SK-N-MC (cell line): ENCODE results near the gene CDH15.

Experiments
- DNase-seq: peaks from one replicate; pipeline ENCODE4 v3.0.0-alpha.2; 2011; ENCODE audit warnings: low read depth, low spot score
- H3K27ac ChIP-seq: fragments of 200-600 bp; sonication (generic); 2 replicates; pipeline ENCODE4 v1.5.1; 2016; ENCODE audit warnings: mixed run types
- H3K36me3 ChIP-seq: fragments of 200-600 bp; sonication (generic); 2 replicates; pipeline ENCODE4 v1.6.1; 2017; ENCODE audit warnings: antibody characterized with exemption, low read length, mixed read lengths; ENCODE audit not compliant: insufficient read depth
- H3K4me3 ChIP-seq: fragments of 200-600 bp; sonication (generic); 2 replicates; pipeline ENCODE4 v1.5.1; 2016
- H3K9ac ChIP-seq: fragments of 200-600 bp; sonication (generic); 2 replicates; pipeline ENCODE4 v1.8.0; 2017; ENCODE audit warnings: mixed run types, mixed read lengths; ENCODE audit not compliant: insufficient read length
- H3K9me3 ChIP-seq: fragments of 200-600 bp; sonication (generic); 2 replicates; pipeline ENCODE4 v1.6.1; 2017; ENCODE audit warnings: low read depth, mild to moderate bottlenecking, antibody characterized with exemption, low read length, moderate library complexity, mixed read lengths
- EZH2 ChIP-seq: fragments of 200-600 bp; sonication (generic); IDR thresholded peaks from one replicate; pipeline ENCODE4 v1.6.1; 2017; ENCODE audit warnings: antibody characterized with exemption
- FOXP2 ChIP-seq: optimal IDR thresholded peaks from 2 replicates; pipeline ENCODE3; 2011; ENCODE audit warnings: mild to moderate bottlenecking, moderate library complexity; ENCODE audit not compliant: insufficient read depth; ENCODE audit errors: extremely low read length, control extremely low read depth
- POLR2AphosphoS5 ChIP-seq: IDR thresholded peaks from 2 replicates; pipeline ENCODE4 v1.6.1; 2012; ENCODE audit warnings: mild to moderate bottlenecking, low read depth, low read length, borderline replicate concordance

The CDH15 gene

GRCh38 chr16:89210165-89210903 is 38.8 kb downstream of the CDH15 start:
- H3K9ac ChIP-seq: no peak overlapping the region
- DNase-seq: no peak
- H3K9me3 ChIP-seq: no peaks in the 10 kb centered on the region
- no peaks in the 10 kb centered on the region for H3K36me3 ChIP-seq
- H3K4me3 ChIP-seq: no peak overlapping the region
- TF ChIP-seq POLR2AphosphoS5: no peak
- no peak for TF ChIP-seq FOXP2
- no peak for TF ChIP-seq EZH2
- no peak overlapping the region for H3K27ac ChIP-seq

- H3K9me3 ChIP-seq: no peaks in the 10 kb centered on the region
- H3K4me3 ChIP-seq: no peak overlapping the region
- no peak overlapping the region for H3K27ac ChIP-seq
- no peak overlapping the region for H3K9ac ChIP-seq
- no peaks in the 10 kb centered on the region for H3K36me3 ChIP-seq
- TF ChIP-seq POLR2AphosphoS5: no peak
- TF ChIP-seq EZH2: no peak
- no peak for TF ChIP-seq FOXP2
- DNase-seq: no peak
These were observed 39.5 kb downstream of the CDH15 start for GRCh38 chr16:89210904-89211515.

- TF ChIP-seq EZH2: no peak
- no peak for TF ChIP-seq POLR2AphosphoS5
- no peak for TF ChIP-seq FOXP2
- no peak overlapping the region for H3K27ac ChIP-seq
- no peak for DNase-seq
These were observed 45.0 kb downstream of the CDH15 start for GRCh38 chr16:89216315-89217137.

GRCh38 chr16:89217138-89217387 is 45.5 kb downstream of the CDH15 start:
- Histone ChIP-seq H3K36me3 (no peaks in the 10 kb centered on the region), H3K9me3 (no peaks in the 10 kb centered on the region), H3K9ac (peak overlapping the region; percentile 86), H3K4me3 (peak overlapping the region; percentile 79), H3K27ac (peak overlapping the region; percentile 31; the same call in 1 of the 2 replicates)
- DNase-seq: no peak
- TF ChIP-seq EZH2 (no peak), POLR2AphosphoS5 (no peak), FOXP2 (no peak)

More at GRCh38 chr16:89216315-89217137, 45.0 kb downstream of the CDH15 start:
- H3K9me3 ChIP-seq: no peaks in the 10 kb centered on the region
- peak overlapping the region; percentile 86 for H3K9ac ChIP-seq
- H3K4me3 ChIP-seq: peak overlapping the region; percentile 79
- H3K36me3 ChIP-seq: no peaks in the 10 kb centered on the region

- DNase-seq: no peak
- no peaks in the 10 kb centered on the region for H3K36me3 ChIP-seq
- H3K9ac ChIP-seq: peak within 1 kb of the TSS; percentile 86
- no peak for TF ChIP-seq EZH2
- peak; percentile 76; the same call in 1 of the 2 replicates for TF ChIP-seq POLR2AphosphoS5
- no peak for TF ChIP-seq FOXP2
- peak within 1 kb of the TSS; percentile 79 for H3K4me3 ChIP-seq
- peak within 1 kb of the TSS; percentile 31; the same call in 1 of the 2 replicates for H3K27ac ChIP-seq
- no peaks in the 10 kb centered on the region for H3K9me3 ChIP-seq
These were observed 46.0 kb downstream of the CDH15 start, which contains the start of gene ZNF778 for GRCh38 chr16:89217388-89218191. TSS of gene ZNF778 (plus strand) at chr16:89217703. CDS start at chr16:89221128, 3,425 bp downstream.

GRCh38 chr16:89219365-89219764 is 47.8 kb downstream of the CDH15 start:
- no peak for DNase-seq
- Histone ChIP-seq H3K9me3 (no peaks in the 10 kb centered on the region), H3K9ac (no peak overlapping the region), H3K27ac (no peak overlapping the region), H3K4me3 (no peak overlapping the region), H3K36me3 (no peaks in the 10 kb centered on the region)
- TF ChIP-seq FOXP2: no peak

- Histone ChIP-seq H3K9ac (no peak overlapping the region), H3K27ac (no peak overlapping the region), H3K36me3 (peaks cover 3% of the 10 kb centered on the region; the same call in 1 of the 2 replicates), H3K4me3 (no peak overlapping the region), H3K9me3 (no peaks in the 10 kb centered on the region)
- TF ChIP-seq POLR2AphosphoS5: no peak
- TF ChIP-seq FOXP2: no peak
- no peak for TF ChIP-seq EZH2
- no peak for DNase-seq
These were observed 50.1 kb downstream of the CDH15 start for GRCh38 chr16:89221604-89222003.
